ENCODE measurements around the gene FBXO21. TPM values are rescaled to one million over a fixed set of nuclear protein-coding genes. Genes with fewer than 3 reads are reported as not detected.

FBXO21 gene
- total and polyA plus RNA-seq, 2 of the 13 experiments (the other 11 are each of a cell fraction or from before 2014, with no cell fraction given), result 15.6 to 32.5 TPM

GRCh38 chr12:117188961-117189724 is 1.1 kb downstream of the FBXO21 start (continued):
- TF ChIP-seq ZNF629 (CRISPR knock-in tag; conservative IDR thresholded peaks at IDR 0.05) (peak; percentile 89), SAP130 (CRISPR knock-in tag; IDR thresholded peaks at IDR 0.05; ENCODE audit: low read depth) (no peak), ATF7-NPFF (CRISPR knock-in tag; IDR thresholded peaks at IDR 0.05; ENCODE audit: low read depth) (no peak), ZKSCAN1 (IDR thresholded peaks at IDR 0.05; ENCODE audit: low read length) (no peak), HOXD1 (CRISPR knock-in tag; IDR thresholded peaks at IDR 0.05) (no peak), KLF12 (CRISPR knock-in tag; IDR thresholded peaks at IDR 0.05; ENCODE audit: borderline replicate concordance) (0 out of 2 replicates have a peak, but pooled peaks have one; percentile 13), STAT6 (CRISPR knock-in tag; IDR thresholded peaks at IDR 0.05; ENCODE audit: borderline replicate concordance) (no peak), SMAD1 (CRISPR knock-in tag; IDR thresholded peaks at IDR 0.05; ENCODE audit: borderline replicate concordance, low read depth) (no peak), ZNF280D (CRISPR knock-in tag; IDR thresholded peaks at IDR 0.05) (peak; percentile 72; the same call in 1 of the 2 replicates), KLF6 (CRISPR knock-in tag; IDR thresholded peaks at IDR 0.05) (no peak), RNF2 (conservative IDR thresholded peaks at IDR 0.05; ENCODE audit: low read depth) (no peak), GTF3A (CRISPR knock-in tag; conservative IDR thresholded peaks at IDR 0.05) (no peak), ZNF615 (CRISPR knock-in tag; IDR thresholded peaks at IDR 0.05; ENCODE audit: borderline replicate concordance) (0 out of 2 replicates have a peak, but pooled peaks have one; percentile 23), ZNF383 (CRISPR knock-in tag; IDR thresholded peaks at IDR 0.05; ENCODE audit: borderline replicate concordance) (no peak), KAT8 (CRISPR knock-in tag; IDR thresholded peaks at IDR 0.05) (no peak), HNF4A (CRISPR knock-in tag; IDR thresholded peaks at IDR 0.05) (no peak), REPIN1 (CRISPR knock-in tag; IDR thresholded peaks at IDR 0.05; ENCODE audit: borderline replicate concordance, low read depth) (peak; percentile 95), ZNF766 (CRISPR knock-in tag; IDR thresholded peaks at IDR 0.05; ENCODE audit: borderline replicate concordance) (peak; percentile 34; the same call in 1 of the 2 replicates), KLF15 (CRISPR knock-in tag; IDR thresholded peaks at IDR 0.05; ENCODE audit: borderline replicate concordance) (no peak), ZNF605 (CRISPR knock-in tag; IDR thresholded peaks at IDR 0.05) (0 out of 2 replicates have a peak, but pooled peaks have one; percentile 16), HOXA3 (CRISPR knock-in tag; IDR thresholded peaks at IDR 0.05) (no peak), SMYD3 (CRISPR knock-in tag; IDR thresholded peaks at IDR 0.05) (no peak)

Data from HepG2 (cell line).